ENCODE data around the gene SH2D1B. TPM values are rescaled to one million over a fixed set of nuclear protein-coding genes. Genes with fewer than 3 reads are reported as not detected.

Gene SH2D1B
- total and polyA plus RNA-seq, 9 of the 15 experiments (the other 6 are each of a cell fraction or from before 2014, with no cell fraction given): 5.6 to 19.6 (median 9.7) TPM

DNA sequence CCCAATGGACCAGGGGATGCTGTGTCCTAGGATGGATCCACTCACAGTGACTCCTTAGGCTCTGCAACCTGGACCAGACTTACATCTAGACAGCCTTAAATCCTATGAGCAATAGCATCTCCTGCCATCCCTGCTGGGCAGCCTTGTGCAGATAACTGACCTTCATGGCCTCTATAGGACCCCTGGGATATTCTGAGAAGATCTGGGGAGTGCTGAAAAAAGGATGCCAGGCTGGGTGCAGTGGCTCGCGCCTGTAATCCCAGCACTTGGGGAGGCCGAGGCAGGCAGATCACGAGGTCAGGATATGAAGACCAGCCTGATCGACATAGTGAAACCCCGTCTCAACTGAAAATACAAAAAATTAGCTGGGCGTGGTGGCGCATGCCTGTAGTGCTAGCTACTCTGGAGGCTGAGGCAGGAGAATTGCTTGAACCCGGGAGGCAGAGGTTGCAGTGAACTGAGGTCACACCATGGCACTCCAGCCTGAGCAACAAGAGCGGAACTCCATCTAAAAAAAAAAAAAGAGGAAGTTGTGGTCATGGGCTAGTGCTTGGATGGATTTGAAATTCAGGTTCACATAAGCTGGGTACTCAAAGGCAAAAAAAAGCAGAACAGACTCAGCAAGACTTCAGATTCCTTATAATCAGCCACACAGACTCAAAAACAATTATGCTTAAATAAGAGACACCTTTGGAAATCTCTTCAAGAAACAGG, 10.9 kb upstream of the SH2D1B start (continued):
- TF ChIP-seq, protein P1, sequence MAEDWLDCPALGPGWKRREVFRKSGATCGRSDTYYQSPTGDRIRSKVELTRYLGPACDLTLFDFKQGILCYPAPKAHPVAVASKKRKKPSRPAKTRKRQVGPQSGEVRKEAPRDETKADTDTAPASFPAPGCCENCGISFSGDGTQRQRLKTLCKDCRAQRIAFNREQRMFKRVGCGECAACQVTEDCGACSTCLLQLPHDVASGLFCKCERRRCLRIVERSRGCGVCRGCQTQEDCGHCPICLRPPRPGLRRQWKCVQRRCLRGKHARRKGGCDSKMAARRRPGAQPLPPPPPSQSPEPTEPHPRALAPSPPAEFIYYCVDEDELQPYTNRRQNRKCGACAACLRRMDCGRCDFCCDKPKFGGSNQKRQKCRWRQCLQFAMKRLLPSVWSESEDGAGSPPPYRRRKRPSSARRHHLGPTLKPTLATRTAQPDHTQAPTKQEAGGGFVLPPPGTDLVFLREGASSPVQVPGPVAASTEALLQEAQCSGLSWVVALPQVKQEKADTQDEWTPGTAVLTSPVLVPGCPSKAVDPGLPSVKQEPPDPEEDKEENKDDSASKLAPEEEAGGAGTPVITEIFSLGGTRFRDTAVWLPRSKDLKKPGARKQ (CRISPR knock-in tag; IDR thresholded peaks at IDR 0.05): peak; percentile 68; the same call in 1 of the 2 replicates
- TF ChIP-seq MAFF (IDR thresholded peaks at IDR 0.05; ENCODE audit: low read length) (no peak), ARID1B (IDR thresholded peaks at IDR 0.05) (peak; percentile 69), MAZ (CRISPR knock-in tag; conservative IDR thresholded peaks at IDR 0.05 in 1 of 2, IDR thresholded peaks at IDR 0.05 in 1 of 2) (no peak), SOX6 (IDR thresholded peaks at IDR 0.05) (peak; percentile 26; the same call in 1 of the 2 replicates), DMBX1 (CRISPR knock-in tag; IDR thresholded peaks at IDR 0.05; ENCODE audit: borderline replicate concordance) (0 out of 2 replicates have a peak, but pooled peaks have one; percentile 29), SMARCE1 (IDR thresholded peaks at IDR 0.05) (peak; percentile 92), ID3 (CRISPR knock-in tag; IDR thresholded peaks at IDR 0.05) (no peak), ID3 (tag; IDR thresholded peaks at IDR 0.05) (0 out of 2 replicates have a peak, but pooled peaks have one; percentile 45), EHMT2 (IDR thresholded peaks at IDR 0.05) (0 out of 2 replicates have a peak, but pooled peaks have one; percentile 53), FOXM1 (IDR thresholded peaks at IDR 0.05; ENCODE audit: low read depth) (peak; percentile 27; the same call in 1 of the 2 replicates), FOXM1 (CRISPR knock-in tag; IDR thresholded peaks at IDR 0.05; ENCODE audit: low read depth) (no peak), EP400 (IDR thresholded peaks at IDR 0.05) (no peak), ATF7 (IDR thresholded peaks at IDR 0.05) (0 out of 2 replicates have a peak, but pooled peaks have one; percentile 29), JUND (IDR thresholded peaks at IDR 0.05; ENCODE audit: borderline replicate concordance, low read depth, low read length) (no peak), JUND (tag; IDR thresholded peaks at IDR 0.05; ENCODE audit: borderline replicate concordance, low read depth, low read length) (peak; percentile 58; the same call in 1 of the 3 replicates), DNMT1 (IDR thresholded peaks at IDR 0.05) (no peak), CXXC5 (CRISPR knock-in tag; IDR thresholded peaks at IDR 0.05) (0 out of 2 replicates have a peak, but pooled peaks have one; percentile 29), ASH1L (IDR thresholded peaks at IDR 0.05; ENCODE audit: borderline replicate concordance, low read depth, partially characterized antibody) (no peak), ZNF766 (CRISPR knock-in tag; conservative IDR thresholded peaks at IDR 0.05) (peak; percentile 46; the same call in 1 of the 2 replicates), L3MBTL2 (IDR thresholded peaks at IDR 0.05) (peak; percentile 23; the same call in 1 of the 2 replicates), ZNF384 (IDR thresholded peaks at IDR 0.05; ENCODE audit: low read depth, low read length) (peak; percentile 92), ESRRA (IDR thresholded peaks at IDR 0.05; ENCODE audit: borderline replicate concordance, low read depth) (peak; percentile 78; the same call in 1 of the 2 replicates), CTBP1 (IDR thresholded peaks at IDR 0.05; ENCODE audit: borderline replicate concordance) (peak; percentile 63; the same call in 1 of the 2 replicates), SMARCA5 (IDR thresholded peaks at IDR 0.05) (no peak), CREM (IDR thresholded peaks at IDR 0.05; ENCODE audit: low read depth) (0 out of 2 replicates have a peak, but pooled peaks have one; percentile 12), ETV5 (CRISPR knock-in tag; IDR thresholded peaks at IDR 0.05; ENCODE audit: low read depth) (0 out of 2 replicates have a peak, but pooled peaks have one; percentile 22), FOSL1 (tag; conservative IDR thresholded peaks at IDR 0.05) (0 out of 2 replicates have a peak, but pooled peaks have one; percentile 16), DPF2 (IDR thresholded peaks at IDR 0.05) (peak; percentile 62), KAT8 (IDR thresholded peaks at IDR 0.05; ENCODE audit: low read depth) (no peak)
